PC-9 (cell line): Measurements from ENCODE around the gene KCNA10. TPM values are rescaled to one million over a fixed set of nuclear protein-coding genes. Genes with fewer than 3 reads are reported as not detected.

Source experiments
- BruUV-seq: library from RNA; stranded (reverse); fragments of 400-500 nt; replicated peaks from 2 replicates; lab custom pipeline; 2021; lab: Mats Ljungman, UMichigan
- CTCF ChIA-PET: fragments of 300-600 bp; sonication (Branson Sonifier 250); formaldehyde crosslinking; loops from one replicate; lab custom pipeline; 2022; ENCODE audit warnings: antibody characterized with exemption; lab: Charles Lee
- POLR2A ChIA-PET: fragments of 300-600 bp; sonication (Branson Sonifier 250); formaldehyde crosslinking; loops from one replicate; lab custom pipeline; 2022; ENCODE audit warnings: antibody characterized with exemption; ENCODE audit not compliant: unreplicated experiment; lab: Charles Lee
- DNase-seq, 2 experiments: peaks; one replicate each; pipeline versions ENCODE4 v3.0.0 to v3.0.0-alpha.2; 2015 to 2022; ENCODE audit warnings: mixed read lengths in 1 of 2
- H2AFZ ChIP-seq: fragments of 200-600 bp; sonication (generic); 2 replicates; pipeline ENCODE4 v1.8.1; 2017; ENCODE audit warnings: antibody characterized with exemption
- H3F3A ChIP-seq: fragments of 200-600 bp; sonication (generic); 2 replicates; pipeline ENCODE4 v1.8.1; 2017; ENCODE audit warnings: antibody characterized with exemption, mild to moderate bottlenecking, low read depth; ENCODE audit not compliant: insufficient read depth
- H3K27ac ChIP-seq: fragments of 200-600 bp; sonication (generic); 2 replicates; pipeline ENCODE4 v1.6.1; 2016; ENCODE audit warnings: mixed run types
- H3K27me3 ChIP-seq: fragments of 200-600 bp; sonication (generic); 2 replicates; pipeline ENCODE4 v1.6.1; 2016; ENCODE audit warnings: low read depth, mixed run types; ENCODE audit not compliant: insufficient read depth
- H3K36me3 ChIP-seq: fragments of 200-600 bp; sonication (generic); 2 replicates; pipeline ENCODE4 v1.6.1; 2016; ENCODE audit warnings: low read depth, mixed run types
- H3K4me1 ChIP-seq: fragments of 200-600 bp; sonication (generic); replicated peaks from 2 replicates; pipeline ENCODE4 v1.6.1; 2016; ENCODE audit warnings: mixed run types; ENCODE audit not compliant: insufficient read depth
- H3K4me2 ChIP-seq: fragments of 200-600 bp; sonication (generic); 2 replicates; pipeline ENCODE4 v1.6.1; 2017; ENCODE audit warnings: mixed run types
- H3K4me3 ChIP-seq: fragments of 200-600 bp; sonication (generic); 2 replicates; pipeline ENCODE4 v1.6.1; 2016; ENCODE audit warnings: mixed run types
- H3K79me2 ChIP-seq: fragments of 200-600 bp; sonication (generic); 2 replicates; pipeline ENCODE4 v1.6.1; 2017; ENCODE audit warnings: low read depth, mixed run types
- H3K9me2 ChIP-seq: fragments of 200-600 bp; sonication (generic); 2 replicates; pipeline ENCODE4 v1.8.1; 2017; ENCODE audit warnings: mild to moderate bottlenecking; ENCODE audit not compliant: insufficient read depth
- H3K9me3 ChIP-seq: fragments of 200-600 bp; sonication (generic); 2 replicates; pipeline ENCODE4 v1.8.1; 2016; ENCODE audit warnings: low read depth; ENCODE audit not compliant: insufficient read depth
- H4K20me1 ChIP-seq: fragments of 200-600 bp; sonication (generic); 2 replicates; pipeline ENCODE4 v1.8.1; 2017; ENCODE audit not compliant: insufficient read depth
- CTCF ChIP-seq: fragments of 200-600 bp; sonication (generic); conservative IDR thresholded peaks from 2 replicates; pipeline ENCODE4 v1.6.1; 2017; ENCODE audit warnings: mixed run types, antibody characterized with exemption, mild to moderate bottlenecking, moderate library complexity
- EZH2 ChIP-seq: fragments of 200-600 bp; sonication (generic); IDR thresholded peaks from 2 replicates; pipeline ENCODE4 v1.8.0; 2017; ENCODE audit warnings: antibody characterized with exemption, low read depth
- intact Hi-C: fragments of 100-400 bp; cut with micrococcal nuclease; formaldehyde crosslinking; loops from one replicate; pipeline ENCODE4 v1.10.0; 2022; ENCODE audit not compliant: unreplicated experiment
- total RNA-seq: library from RNA; stranded (reverse); gene quantifications from 2 replicates; pipeline ENCODE4 v1.2.3, GENCODE V29; 2021

KCNA10 gene
- total RNA-seq, 1 experiment from 2014 or later: not detected

GRCh38 chr1:110508028-110508940 is 10.7 kb downstream of the KCNA10 start:
- no peaks in the 10 kb centered on the region for H3K4me1 ChIP-seq
- ChIA-PET CTCF (interaction anchor here (0.6 to 0.8 kb wide), 2 partner anchors 14 to 111 kb away, joined by 3 to 4 read pairs; no protein-coding TSS in a partner anchor), POLR2A (interaction anchor here (0.6 kb wide), 1 partner anchor 12 kb away, joined by 4 read pairs; no protein-coding TSS in a partner anchor)
- H3K4me3 ChIP-seq: no peak overlapping the region
- TF ChIP-seq EZH2: no peak
- peak in 1 of 2 experiments; percentile 53 for DNase-seq
- no TSS peak for BruUV-seq
- H4K20me1 ChIP-seq: no peaks in the 10 kb centered on the region
- H3K27ac ChIP-seq: no peak overlapping the region
- H3K27me3 ChIP-seq: peaks cover 45% of the 10 kb centered on the region
- H2AFZ ChIP-seq: no peak overlapping the region
- no peaks in the 10 kb centered on the region for H3K9me3 ChIP-seq
- H3K9me2 ChIP-seq: no peaks in the 10 kb centered on the region
- intact Hi-C loops: no loop called here
- H3K36me3 ChIP-seq: no peaks in the 10 kb centered on the region
- H3K4me2 ChIP-seq: no peak overlapping the region
- H3K79me2 ChIP-seq: no peaks in the 10 kb centered on the region
- no peaks in the 10 kb centered on the region for H3F3A ChIP-seq

GRCh38 chr1:110506541-110506940 is 12.4 kb downstream of the KCNA10 start:
- TF ChIP-seq CTCF (no peak), EZH2 (no peak)
- Histone ChIP-seq H4K20me1 (no peaks in the 10 kb centered on the region), H3K79me2 (no peaks in the 10 kb centered on the region), H3K4me2 (no peak overlapping the region), H3K9me2 (no peaks in the 10 kb centered on the region), H3K27me3 (peaks cover 62% of the 10 kb centered on the region), H3K9me3 (no peaks in the 10 kb centered on the region), H3F3A (no peaks in the 10 kb centered on the region), H2AFZ (no peak overlapping the region), H3K4me1 (no peaks in the 10 kb centered on the region), H3K27ac (no peak overlapping the region), H3K4me3 (no peak overlapping the region), H3K36me3 (no peaks in the 10 kb centered on the region)
- BruUV-seq: no TSS peak
- intact Hi-C loops: no loop called here
- CTCF ChIA-PET: interaction anchor here (0.6 kb wide), 1 partner anchor 8 kb away, joined by 3 read pairs; no protein-coding TSS in a partner anchor
- no peak for DNase-seq
- POLR2A ChIA-PET: no interaction called here

GRCh38 chr1:110505596-110505995 is 13.4 kb downstream of the KCNA10 start:
- H3K36me3 ChIP-seq: no peaks in the 10 kb centered on the region
- TF ChIP-seq CTCF: no peak
- no peak for TF ChIP-seq EZH2
- peaks cover 65% of the 10 kb centered on the region for H3K27me3 ChIP-seq
- no peaks in the 10 kb centered on the region for H3K9me2 ChIP-seq
- ChIA-PET POLR2A (no interaction called here), CTCF (interaction anchor here (0.6 kb wide), 1 partner anchor 9 kb away, joined by 3 read pairs; no protein-coding TSS in a partner anchor)
- H3K79me2 ChIP-seq: no peaks in the 10 kb centered on the region
- H2AFZ ChIP-seq: no peak overlapping the region
- intact Hi-C loops: no loop called here
- no peaks in the 10 kb centered on the region for H3K9me3 ChIP-seq
- no peak for DNase-seq
- no peak overlapping the region for H3K4me2 ChIP-seq
- H4K20me1 ChIP-seq: no peaks in the 10 kb centered on the region
- H3K4me1 ChIP-seq: no peaks in the 10 kb centered on the region
- H3F3A ChIP-seq: no peaks in the 10 kb centered on the region
- no peak overlapping the region for H3K4me3 ChIP-seq
- no peak overlapping the region for H3K27ac ChIP-seq
- no TSS peak for BruUV-seq
